ENCODE results near the gene TAF1B.

DNA sequence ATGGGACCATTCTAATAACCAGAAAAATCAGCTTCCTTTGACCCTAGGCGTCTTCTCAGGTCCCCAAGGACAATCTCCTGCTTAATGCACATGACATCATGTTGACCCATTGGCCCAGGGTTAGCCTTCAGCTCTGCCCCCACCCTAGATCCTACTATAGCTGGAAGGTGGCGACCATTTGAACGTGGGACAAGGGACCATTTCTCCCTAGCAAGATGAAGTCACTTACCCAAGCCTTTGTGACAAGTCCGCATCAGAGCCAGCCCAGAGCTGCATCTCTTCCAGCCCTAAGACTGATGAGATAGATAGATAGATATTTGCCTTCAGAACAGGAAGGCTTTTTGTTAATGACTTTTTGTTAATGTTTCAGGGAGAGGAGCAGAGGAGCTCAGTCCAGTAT, 28.2 kb upstream of the TAF1B start:
- TF ChIP-seq CTCF (IDR thresholded peaks at IDR 0.05) (no peak), EP300 (IDR thresholded peaks at IDR 0.05) (no peak), POLR2A (IDR thresholded peaks at IDR 0.05) (no peak)
